Measurements from ENCODE around the gene ORC4. TPM values are rescaled to one million over a fixed set of nuclear protein-coding genes. Genes with fewer than 3 reads are reported as not detected.

Gene ORC4
- total and polyA plus RNA-seq, 2 donors (not counting 3 experiments of a cell fraction or from before 2014, with no cell fraction given), result 25.2 to 27.0 TPM

GRCh38 chr2:147968571-147968970 is 52.0 kb downstream of the ORC4 start:
- no peak overlapping the region for H3K4me3 ChIP-seq (replicated peaks in 1 of 3; ENCODE audit: insufficient read depth in 1 of 3, low read depth in 1 of 3, low read length in 3 of 3)
- dilution Hi-C loops (cut with MboI; ENCODE audit: extremely low pct_ligation_motif_present, low sequenced_read_pairs) (no loop called here), intact Hi-C loops (cut with micrococcal nuclease) (no loop called here)
- no peak overlapping the region for H3K9ac ChIP-seq (replicated peaks; ENCODE audit: extremely low read depth, insufficient read depth, low read length)
- H3K79me2 ChIP-seq (ENCODE audit: control insufficient read depth, insufficient read depth, low read length), result no peaks in the 10 kb centered on the region
- no peaks in the 10 kb centered on the region for H3K9me1 ChIP-seq (replicated peaks; ENCODE audit: control insufficient read depth, extremely low read depth, insufficient read depth, low read length)
- no peak overlapping the region for H3K27ac ChIP-seq (ENCODE audit: insufficient read depth, low read depth, low read length)
- ChIA-PET POLR2A (no interaction called here), CTCF (no interaction called here)
- DNase-seq (ENCODE audit: low read depth, low spot score) (no peak), FAIRE-seq (no peak)
- H3K27me3 ChIP-seq (ENCODE audit: control insufficient read depth in 2 of 2, insufficient read depth in 2 of 2, low read length in 2 of 2), result no peaks in the 10 kb centered on the region
- no peaks in the 10 kb centered on the region for H4K20me1 ChIP-seq (replicated peaks; ENCODE audit: control insufficient read depth, extremely low read depth, insufficient read depth, low read length)
- BruUV-seq (replicated peaks), result no TSS peak
- TF ChIP-seq JUN (IDR thresholded peaks at IDR 0.05; ENCODE audit: borderline replicate concordance, insufficient read depth, insufficient read length, low read depth) (no peak), MYC (IDR thresholded peaks at IDR 0.05; ENCODE audit: low read depth, low read length) (no peak), FOS (IDR thresholded peaks at IDR 0.05; ENCODE audit: borderline replicate concordance, insufficient read depth, low read length) (no peak), POLR2AphosphoS5 (IDR thresholded peaks at IDR 0.05; ENCODE audit: insufficient read depth, low read depth, low read length) (no peak), GATA2 (IDR thresholded peaks at IDR 0.05; ENCODE audit: insufficient read depth, insufficient read length, low read depth, low read length) (no peak), EZH2 (IDR thresholded peaks at IDR 0.05; ENCODE audit: borderline replicate concordance, low read depth, low read length, severe bottlenecking) (no peak), POLR2A (IDR thresholded peaks at IDR 0.05; ENCODE audit: low read depth, low read length) (no peak)
- TF ChIP-seq, protein P1, sequence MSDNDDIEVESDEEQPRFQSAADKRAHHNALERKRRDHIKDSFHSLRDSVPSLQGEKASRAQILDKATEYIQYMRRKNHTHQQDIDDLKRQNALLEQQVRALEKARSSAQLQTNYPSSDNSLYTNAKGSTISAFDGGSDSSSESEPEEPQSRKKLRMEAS (IDR thresholded peaks at IDR 0.05; ENCODE audit: insufficient read depth, insufficient read length), result no peak
- TF ChIP-seq, protein P2, sequence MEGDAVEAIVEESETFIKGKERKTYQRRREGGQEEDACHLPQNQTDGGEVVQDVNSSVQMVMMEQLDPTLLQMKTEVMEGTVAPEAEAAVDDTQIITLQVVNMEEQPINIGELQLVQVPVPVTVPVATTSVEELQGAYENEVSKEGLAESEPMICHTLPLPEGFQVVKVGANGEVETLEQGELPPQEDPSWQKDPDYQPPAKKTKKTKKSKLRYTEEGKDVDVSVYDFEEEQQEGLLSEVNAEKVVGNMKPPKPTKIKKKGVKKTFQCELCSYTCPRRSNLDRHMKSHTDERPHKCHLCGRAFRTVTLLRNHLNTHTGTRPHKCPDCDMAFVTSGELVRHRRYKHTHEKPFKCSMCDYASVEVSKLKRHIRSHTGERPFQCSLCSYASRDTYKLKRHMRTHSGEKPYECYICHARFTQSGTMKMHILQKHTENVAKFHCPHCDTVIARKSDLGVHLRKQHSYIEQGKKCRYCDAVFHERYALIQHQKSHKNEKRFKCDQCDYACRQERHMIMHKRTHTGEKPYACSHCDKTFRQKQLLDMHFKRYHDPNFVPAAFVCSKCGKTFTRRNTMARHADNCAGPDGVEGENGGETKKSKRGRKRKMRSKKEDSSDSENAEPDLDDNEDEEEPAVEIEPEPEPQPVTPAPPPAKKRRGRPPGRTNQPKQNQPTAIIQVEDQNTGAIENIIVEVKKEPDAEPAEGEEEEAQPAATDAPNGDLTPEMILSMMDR (IDR thresholded peaks at IDR 0.05; ENCODE audit: extremely low read depth in 1 of 2, insufficient read depth in 1 of 2, low read depth in 1 of 2, low read length in 2 of 2), result no peak
- H3K4me2 ChIP-seq (ENCODE audit: insufficient read depth, low read length), result no peak overlapping the region
- H2AFZ ChIP-seq (ENCODE audit: low read depth, low read length), result no peak overlapping the region
- no peaks in the 10 kb centered on the region for H3K36me3 ChIP-seq (ENCODE audit: control insufficient read depth in 2 of 2, extremely low read depth in 1 of 2, insufficient read depth in 2 of 2, low read length in 2 of 2)
- no peaks in the 10 kb centered on the region for H3K9me3 ChIP-seq (replicated peaks; ENCODE audit: control insufficient read depth, insufficient read depth, low read length)
- H3K4me1 ChIP-seq (ENCODE audit: control insufficient read depth, extremely low read depth, insufficient read depth, low read length), result no peaks in the 10 kb centered on the region

All from endothelial cell of umbilical vein (primary cell).